ENCODE data around the gene CELF3.

GRCh38 chr1:151763990-151764389 lies 47.4 kb upstream of the CELF3 start:
- TF ChIP-seq CTCF (optimal IDR thresholded peaks at IDR 0.05 in 1 of 3, IDR thresholded peaks at IDR 0.05 in 1 of 3, conservative IDR thresholded peaks at IDR 0.05 in 1 of 3; ENCODE audit: extremely low read depth in 1 of 3, insufficient read depth in 2 of 3, low read length in 3 of 3) = no peak
- TF ChIP-seq EZH2 (IDR thresholded peaks at IDR 0.05; ENCODE audit: low read length) = no peak
